Measurements from ENCODE around the gene HINT2.

HINT2 gene

DNA sequence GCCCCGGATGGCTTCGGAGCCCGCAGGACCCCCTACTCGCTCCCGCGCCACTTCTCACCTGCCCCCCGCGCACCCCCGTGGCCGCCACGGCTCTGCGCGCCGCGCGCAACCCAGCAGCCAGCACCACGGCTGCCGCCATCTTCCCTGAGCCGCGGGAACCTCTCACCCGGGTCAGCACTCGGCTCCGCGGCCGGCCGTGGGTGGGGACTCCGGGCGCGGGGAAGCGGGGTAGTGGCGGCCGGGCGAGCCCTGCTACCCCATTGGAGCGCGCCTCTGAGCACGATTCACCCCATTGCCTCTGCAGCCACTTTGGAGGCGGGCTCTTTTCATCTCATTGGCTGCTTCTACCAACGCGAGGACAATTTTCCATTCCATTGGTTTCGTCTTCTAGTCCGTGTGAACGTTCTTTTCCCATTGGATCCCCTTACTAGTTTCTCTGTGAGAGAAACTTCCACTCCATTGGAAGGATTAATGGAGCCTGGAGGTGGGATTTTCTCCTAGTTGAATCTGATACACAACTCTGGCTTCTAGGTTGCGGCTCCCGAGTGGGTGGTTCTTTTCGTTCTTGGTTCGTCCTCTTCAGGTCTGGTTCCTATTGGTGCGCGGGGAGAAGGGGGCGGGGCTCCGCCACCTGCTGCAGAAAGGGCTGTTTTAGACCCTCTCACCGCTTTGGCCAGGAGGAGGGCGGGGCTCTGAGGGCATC, at the start of gene HINT2:
HINT2 (minus strand) TSS at position 202 of the 703 bp plus-strand sequence; CDS start at position 139, 63 bp downstream.
- DNase-seq, result peak; percentile 100

DNA sequence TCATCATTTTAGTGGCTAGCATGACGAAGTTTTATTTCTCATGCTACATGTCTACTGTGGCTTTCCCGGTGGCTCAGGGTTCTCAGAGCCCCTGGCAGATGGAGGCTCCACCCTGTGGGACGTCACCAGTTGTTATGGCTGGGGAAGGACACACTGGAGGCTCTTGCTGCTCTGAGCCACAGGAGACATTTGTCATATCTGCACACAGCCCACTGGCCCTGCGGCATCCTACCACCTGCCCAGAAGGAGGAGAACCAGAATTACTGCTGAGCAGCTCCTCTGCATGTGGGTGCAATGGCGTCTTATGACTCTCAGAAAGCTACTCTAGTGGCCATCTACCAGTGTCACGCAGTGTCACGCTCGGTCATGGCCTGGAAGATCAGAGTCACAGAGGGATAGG, 48.7 kb upstream of the HINT2 start:
- no peak for DNase-seq

DNA sequence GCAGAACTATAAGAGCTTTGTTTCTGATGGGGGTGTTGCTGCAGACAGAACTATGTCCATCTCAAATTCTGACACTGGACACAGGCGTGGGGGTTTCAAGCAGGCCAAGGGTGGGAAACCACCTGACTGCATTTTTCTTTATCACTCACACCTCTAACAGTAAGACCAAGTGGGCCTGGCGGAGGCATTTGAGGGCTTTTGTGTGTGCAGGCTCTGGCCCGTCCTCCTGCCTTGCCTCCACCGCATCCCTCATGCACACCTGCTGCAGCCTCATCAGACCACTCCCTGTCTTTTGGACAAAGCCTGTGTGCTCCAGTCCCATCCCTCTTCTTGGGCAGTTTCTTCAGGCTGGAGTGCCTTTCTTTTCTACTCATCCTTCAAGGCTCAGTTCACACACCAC, 47.5 kb upstream of the HINT2 start:
- no peak for DNase-seq

DNA sequence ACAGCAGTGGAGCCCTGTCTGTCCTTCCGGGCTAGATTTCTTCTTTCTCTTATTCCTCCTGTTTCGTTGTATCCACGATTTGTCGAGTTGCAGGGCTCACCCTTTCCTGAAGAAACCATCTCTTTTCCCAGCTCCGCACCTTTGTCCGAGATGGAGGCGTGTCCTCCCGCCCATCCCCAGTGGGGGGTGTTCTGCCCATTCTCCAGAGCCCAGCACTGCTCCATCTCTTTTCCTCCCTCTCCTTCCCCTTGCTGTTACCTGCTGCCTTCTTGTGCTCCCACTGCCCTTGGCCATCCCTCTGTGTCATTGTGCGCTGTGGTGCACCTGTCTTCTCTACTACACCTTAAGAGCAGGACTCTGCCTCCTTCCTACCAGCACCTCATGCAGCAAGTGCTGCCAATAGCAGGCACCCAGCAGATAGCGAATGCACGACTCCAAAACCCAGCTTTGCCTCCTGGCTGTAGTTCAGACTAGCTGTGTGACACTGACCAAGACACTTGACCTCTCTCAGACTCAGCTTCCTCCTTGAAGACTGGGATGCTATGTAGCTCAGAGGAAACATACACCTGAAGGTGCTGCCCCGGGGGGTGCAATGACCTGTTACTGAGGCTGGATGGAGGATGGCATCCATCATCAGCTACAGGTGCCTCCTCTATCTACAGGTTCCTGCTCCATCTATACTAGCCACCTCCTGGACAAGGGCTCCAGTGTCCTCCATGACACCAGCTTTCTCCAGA, 46.5 kb upstream of the HINT2 start:
- no peak for DNase-seq

DNA sequence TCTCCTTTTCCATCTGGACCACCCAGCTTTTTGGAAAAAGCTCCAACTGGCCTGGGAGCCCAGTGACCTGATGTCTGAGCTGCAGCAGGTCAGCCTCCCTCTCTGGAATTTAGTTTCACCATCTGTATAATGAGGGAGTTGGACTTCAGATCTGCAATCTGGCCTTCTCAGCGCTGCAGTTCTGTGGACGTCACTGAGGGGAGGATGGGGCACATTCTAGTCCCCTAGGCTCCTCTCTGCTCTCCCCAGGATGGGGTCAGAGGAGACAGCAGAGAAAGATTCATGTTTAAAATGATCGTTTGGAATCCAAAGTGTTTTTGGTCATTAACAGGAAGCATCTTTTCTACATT, 45.1 kb upstream of the HINT2 start:
- DNase-seq, result no peak

DNA sequence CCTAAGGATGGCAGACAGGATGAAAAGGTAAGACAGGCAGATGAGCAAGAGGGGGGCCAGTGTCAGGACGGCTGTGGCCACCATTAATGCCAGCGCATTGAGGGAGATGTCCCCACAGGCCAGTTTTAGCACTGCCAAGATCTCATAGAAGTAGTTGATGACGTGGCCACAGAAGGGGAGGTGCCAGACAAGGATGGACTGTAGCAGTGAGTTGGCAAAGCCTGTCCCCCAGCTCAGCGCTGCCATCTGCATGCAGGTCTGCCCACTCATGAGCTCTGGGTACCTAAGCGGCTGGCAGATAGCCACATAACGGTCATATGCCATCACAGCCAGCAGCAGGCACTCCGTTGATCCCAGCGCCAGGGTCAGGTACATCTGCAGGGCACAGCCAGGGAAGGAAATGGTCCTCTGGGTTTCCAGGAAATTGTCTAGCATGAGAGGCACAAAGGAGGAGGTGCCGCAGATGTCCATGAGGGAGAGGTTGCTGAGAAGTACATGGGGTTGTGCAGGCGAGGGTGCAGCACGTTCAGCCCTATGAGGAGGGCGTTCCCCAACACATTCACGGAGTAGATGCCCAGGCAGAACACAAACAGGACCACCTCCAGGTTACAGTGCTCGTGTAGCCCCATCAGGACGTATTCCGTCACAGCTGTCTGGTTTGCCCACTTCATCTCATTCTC, 44.6 kb upstream of the HINT2 start:
- DNase-seq, result no peak

DNA sequence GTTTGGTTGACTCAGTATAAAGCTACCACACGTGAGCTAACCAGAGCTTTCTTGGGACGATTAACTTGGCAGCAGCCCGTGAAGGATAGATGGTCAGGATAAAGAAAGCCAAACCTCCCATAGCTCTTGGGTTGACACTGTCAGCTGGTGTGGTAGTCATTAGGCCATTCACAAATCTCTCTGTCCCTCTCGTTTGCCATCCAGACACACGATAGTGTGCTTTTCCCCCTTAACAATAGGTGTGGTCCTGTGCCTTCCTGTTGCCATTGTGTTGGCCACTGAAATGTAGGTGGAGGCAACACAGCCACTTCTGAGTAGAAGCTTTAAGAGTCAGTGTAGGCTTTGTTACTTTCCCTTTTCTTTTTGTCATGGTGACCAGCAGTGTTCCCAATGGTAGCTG, 43.6 kb upstream of the HINT2 start:
- no peak for DNase-seq

DNA sequence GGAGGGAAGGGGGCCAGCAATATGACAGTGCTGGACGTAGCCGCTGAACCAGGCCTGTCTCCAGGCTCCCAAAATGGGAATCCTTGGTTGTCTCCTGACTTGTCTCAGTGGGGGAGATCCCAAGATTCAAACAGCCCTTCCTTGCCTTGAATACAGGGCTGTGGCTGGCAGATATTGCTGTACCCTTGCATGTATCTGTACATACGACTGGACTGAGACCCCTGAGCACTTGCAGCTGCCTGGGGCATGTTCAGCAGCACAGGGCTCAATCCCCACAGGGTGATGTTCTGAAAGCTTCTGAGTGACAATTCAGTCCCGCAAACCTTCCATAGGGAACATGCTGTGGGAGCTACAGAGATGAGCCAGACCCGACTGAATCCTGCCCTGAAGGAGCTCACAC, 42.0 kb upstream of the HINT2 start:
- DNase-seq, result no peak

DNA sequence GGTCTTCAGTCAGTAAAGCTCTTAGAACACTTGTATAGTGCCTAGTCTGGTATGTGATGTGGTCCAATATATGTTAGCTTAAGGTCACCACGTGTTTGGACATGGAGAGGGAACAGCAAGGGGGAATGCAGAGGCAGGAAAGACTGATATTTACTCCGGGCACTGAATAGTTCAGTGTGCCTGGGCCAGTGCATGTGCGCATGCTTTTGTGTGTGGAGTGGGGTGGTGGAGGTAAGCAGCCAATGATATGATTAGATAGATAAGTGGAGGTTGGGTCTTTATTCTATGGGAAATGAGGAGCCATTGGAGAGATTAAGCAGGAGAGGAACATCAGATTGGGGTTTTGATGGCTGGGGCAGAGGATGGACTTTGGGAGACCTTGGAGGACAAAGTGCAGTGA, 41.4 kb upstream of the HINT2 start:
- DNase-seq, result no peak

DNA sequence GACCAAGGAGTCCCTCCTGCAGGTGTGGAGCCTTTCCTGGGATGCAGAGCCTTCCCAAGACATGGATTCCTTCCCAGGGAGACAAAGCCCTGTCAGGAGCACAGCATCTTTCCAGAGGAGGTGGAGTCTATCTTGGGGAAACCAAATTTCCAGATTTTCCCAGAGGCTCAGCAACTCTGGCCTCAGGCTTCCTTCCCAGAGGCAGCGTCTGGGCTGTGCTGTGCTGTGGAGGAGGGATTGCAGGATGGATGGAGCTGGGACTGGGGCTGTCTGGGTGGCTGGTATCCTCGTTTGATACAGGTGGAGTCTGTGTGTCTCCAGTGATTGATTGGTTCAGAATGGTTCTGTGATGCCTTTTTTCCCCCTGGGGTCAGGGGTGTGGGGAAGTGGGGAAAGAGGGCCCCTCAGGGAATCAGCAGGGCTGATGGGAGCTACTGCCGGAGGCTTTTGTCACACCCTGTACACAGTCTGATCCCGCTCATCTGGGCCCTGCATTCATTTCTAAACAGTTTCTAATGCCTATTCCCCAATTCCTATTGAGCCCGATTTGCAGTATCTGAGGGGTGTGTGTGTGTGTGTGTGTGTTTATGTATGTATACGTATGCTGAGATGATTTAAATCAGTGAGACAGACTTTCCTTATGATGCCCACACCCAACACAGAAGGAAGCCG, 39.4 kb upstream of the HINT2 start:
- no peak for DNase-seq

DNA sequence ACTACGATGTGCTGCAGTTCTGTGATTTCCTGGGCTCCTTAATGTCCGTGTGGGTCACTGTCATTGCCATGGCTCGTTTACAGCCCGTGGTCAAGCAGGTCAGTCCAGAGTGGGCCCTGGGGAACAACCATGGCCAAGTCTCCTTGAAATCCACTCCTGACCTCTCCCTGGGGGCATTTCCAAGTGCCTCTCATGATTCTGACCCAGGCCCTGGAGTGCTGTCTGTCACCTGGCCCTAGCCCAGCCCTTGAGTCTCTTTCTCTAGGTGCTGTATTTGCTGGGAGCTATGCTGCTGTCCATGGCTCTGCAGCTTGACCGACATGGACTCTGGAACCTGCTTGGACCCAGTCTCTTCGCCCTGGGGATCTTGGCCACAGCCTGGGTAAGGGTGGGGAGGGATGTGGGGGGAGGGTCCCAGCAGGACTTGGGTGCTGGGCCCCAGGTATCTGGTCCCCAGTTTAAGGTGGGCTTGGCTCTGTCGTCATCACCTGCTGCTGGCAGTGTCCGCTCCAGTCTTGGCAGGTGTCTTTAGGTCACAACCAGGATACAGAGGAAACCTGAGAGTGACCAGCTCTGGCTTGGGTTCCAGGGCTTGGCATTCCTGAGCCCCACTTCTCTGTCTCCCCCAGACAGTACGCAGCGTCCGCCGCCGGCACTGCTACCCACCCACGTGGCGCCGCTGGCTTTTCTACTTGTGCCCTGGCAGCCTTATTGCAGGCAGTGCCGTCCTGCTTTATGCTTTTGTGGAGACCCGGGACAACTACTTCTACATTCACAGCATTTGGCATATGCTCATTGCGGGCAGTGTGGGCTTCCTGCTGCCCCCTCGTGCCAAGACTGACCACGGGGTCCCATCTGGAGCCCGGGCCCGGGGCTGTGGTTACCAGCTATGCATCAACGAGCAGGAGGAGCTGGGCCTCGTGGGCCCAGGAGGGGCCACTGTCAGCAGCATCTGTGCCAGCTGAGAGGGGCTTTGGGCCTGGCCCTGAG, 38.3 kb upstream of the HINT2 start:
- DNase-seq, result no peak

DNA sequence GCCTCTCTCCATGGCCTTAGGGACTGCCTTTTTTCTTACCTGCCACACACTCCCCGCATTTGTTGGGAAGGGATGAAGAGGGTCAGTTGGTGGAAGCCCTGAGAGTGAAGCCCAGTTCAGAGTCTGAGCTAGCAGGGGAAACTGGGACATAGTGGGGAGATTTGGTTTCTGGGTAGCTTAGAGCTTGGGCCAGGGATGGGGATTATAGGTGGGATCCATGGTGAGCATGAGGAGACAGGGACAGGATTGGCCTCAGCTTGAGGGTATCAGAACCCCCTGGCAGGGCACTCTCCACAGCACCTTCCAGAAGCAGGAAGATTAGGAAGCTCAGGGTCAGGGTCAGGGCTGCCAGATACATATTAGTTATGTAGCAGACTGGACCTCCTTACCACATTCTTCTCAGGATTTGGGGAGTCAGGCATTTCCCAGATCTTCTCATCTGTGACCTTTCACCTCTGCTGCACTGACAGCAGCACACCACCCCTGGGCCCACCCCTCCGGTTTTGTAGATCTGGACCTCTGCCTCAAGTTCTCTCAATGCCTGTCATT, 37.5 kb upstream of the HINT2 start:
- no peak for DNase-seq

DNA sequence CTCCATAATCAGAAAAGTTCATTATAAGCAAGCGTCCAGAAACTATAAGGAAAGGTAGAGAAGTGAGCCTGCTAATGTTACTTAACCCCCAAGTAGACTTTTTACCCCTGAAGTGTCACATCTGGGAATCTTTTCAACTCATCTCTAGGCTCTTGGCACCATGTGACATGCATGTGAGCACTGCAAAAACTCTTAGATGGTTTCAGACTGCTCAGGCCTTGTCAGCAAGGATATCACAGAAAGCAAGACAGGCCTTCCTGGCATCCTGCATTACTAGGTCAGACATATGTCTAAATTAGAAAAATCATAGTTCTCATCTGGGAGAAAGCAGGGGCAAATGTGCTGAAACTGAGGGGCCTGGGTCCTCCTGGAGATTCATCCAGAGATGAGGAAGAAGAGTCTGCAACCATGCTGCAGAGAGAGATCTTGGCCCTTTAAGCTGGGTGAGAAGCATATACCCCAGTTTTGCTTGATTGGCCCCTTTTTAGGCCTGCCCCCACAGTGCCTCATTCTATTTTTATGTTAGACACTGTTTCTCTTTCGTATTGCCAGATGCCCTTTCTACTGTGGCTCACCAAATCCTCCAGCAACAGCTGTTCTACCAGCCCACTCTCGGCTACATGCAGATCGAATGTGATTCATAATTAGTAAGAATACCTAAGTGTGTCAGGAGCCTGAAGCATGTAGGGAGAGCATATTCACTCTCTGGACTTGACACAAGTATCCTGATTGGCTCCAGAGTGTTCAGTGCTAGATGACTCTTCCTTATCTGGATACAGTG, 33.1 kb upstream of the HINT2 start:
- DNase-seq, result no peak

DNA sequence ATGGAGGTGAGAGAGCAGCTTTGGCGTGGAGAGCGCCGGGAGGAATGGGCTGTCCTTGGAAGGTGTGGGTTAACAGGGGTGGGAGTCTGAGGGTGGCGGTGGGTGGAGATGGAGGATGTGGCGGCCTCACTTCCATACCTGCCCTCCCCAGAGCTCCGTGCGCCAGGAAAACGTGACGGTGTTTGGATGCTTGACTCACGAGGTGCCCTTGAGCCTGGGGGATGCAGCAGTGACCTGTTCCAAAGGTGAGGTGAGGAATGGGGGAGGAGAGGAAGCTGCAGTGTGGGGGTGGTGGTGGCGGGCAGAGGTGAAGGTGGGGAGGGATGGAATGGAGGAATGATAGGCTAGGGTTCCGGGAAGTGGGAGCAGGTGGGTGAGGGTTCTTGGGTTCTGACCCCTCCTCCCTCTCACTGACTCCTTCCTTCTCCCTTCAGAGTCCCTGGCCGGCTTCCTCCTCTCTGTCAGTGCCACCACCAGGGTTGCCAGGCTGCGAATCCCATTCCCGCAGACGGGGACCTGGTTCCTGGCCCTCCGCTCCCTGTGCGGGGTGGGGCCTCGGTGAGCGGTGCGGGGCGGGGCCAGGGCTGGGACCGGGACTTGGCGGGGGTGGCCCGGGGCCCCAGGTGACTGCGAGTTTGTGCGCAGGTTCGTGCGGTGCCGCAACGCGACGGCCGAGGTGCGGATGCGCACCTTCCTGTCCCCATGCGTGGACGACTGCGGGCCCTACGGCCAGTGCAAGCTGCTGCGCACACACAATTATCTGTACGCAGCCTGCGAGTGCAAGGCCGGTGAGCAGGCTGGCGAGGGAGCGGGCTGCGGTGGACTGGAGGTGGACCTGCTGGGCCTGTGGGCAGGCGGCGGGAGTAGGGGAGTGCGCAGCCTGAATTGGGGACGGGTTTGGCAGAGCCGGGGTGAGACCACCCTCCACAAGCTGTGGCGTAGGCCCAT, 31.3 kb upstream of the HINT2 start:
- no peak for DNase-seq

DNA sequence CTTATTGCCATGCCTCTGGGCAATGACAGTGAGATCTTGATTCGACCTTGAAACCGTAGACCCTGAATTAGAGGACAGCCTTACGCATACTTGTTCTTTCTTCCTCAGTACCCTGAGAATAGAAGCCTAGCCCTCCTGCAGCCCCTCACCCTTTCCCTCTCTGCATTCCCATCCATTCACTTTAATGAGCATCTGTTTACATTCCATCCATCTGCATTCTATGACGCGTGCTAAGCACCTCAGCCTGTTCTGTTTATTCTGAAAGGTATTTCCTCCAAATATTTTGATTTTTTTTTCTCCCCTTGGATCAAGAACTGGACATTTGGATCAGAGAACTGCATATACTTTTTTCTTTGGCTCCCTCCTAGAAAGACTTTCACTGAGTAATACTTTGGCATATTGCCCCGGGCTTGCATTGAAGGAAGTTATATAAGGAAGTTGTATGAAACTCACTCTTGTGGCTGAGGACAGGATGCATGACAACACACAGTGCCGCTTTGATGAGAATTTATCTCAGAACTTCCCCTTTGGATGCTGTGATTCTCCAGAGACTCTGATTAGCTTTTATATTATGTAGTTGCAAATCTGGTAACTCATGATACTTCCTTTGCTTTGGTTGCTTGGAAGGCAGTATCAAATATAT, 29.9 kb upstream of the HINT2 start:
- DNase-seq, result no peak

DNA sequence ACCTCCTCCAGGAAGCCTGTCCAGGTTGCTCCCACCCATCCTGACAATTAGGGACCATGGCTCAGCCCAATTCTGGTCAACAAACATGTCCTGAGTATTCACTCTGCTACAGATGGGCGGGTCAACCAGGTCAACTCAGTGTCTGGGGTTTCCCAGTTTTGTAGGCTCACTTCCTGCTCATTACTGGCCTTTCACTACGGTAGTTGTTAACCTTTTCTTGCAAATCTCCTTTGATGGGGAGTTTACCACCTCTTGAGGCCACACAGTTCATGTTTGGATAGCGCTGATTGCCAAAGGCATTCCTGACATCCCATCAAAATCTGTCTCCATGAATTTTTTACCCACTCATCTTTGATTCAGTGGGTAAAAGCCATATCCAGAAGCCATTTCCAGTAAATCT, 28.0 kb upstream of the HINT2 start:
- DNase-seq, result no peak

DNA sequence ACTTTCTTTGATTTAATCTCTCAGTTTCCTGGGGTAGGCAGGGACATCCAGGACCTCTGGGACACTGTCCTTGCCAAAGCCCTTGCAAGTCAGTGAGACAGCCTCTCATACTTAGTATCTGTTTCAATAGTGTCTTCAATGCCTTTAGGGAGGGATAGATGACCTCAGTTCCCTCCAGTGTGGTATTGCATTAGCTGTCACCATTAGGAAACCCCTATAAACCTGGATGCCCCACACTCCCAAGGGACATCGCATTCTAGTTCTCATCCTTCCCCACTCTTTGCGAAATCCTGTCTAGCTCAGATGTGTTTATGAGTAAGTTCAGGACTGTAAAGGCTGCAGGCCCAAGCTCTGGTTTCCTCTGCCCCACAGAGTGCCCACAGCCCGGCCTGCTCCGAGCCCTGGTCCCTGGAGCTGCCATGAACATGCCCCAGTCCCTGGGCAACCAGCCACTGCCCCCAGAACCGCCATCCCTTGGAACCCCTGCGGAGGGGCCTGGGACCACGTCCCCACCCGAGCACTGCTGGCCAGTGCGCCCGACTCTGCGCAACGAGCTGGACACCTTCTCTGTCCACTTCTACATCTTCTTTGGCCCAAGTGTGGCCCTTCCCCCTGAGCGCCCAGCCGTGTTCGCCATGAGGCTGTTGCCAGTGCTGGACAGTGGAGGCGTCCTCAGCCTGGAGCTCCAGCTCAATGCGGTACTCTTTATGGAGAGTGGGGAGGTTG, 27.3 kb upstream of the HINT2 start:
- DNase-seq, result no peak

DNA sequence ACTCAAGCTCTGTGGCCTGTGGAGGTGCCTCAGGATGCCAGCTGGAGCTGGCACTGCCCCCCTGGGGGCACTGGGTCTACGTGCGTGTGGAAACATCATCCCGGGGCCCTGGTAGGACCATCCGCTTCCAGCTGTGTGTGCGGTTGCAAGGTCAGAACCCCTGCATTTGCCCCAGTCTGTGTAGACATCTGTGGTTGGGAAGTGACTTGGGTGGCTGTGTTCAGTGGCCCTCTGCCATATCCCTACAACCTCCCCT, 26.7 kb upstream of the HINT2 start:
- DNase-seq, result no peak
